ENCODE measurements around the gene DNLZ.
A peak's percentile ranks its signal among the peaks of the same experiment; 100 is the strongest.
"Not testable (repeated sequence)": the region's sequence is repeated elsewhere in the genome, so short reads cannot be mapped to it uniquely, and the experiment has no call there.

The DNLZ gene

GRCh38 chr9:136358016-136358415 lies 5.5 kb downstream of the DNLZ start:
- DNase-seq, result no peak

- DNase-seq, result no peak
Observed at GRCh38 chr9:136357202-136357725, 6.3 kb downstream of the DNLZ start.

- no peak for DNase-seq
Observed at GRCh38 chr9:136355616-136356557, 7.7 kb downstream of the DNLZ start.

- no peak for DNase-seq
Observed at GRCh38 chr9:136354592-136355085, 8.9 kb downstream of the DNLZ start.

GRCh38 chr9:136353757-136354488 lies 9.6 kb downstream of the DNLZ start:
- no peak for DNase-seq

DNA sequence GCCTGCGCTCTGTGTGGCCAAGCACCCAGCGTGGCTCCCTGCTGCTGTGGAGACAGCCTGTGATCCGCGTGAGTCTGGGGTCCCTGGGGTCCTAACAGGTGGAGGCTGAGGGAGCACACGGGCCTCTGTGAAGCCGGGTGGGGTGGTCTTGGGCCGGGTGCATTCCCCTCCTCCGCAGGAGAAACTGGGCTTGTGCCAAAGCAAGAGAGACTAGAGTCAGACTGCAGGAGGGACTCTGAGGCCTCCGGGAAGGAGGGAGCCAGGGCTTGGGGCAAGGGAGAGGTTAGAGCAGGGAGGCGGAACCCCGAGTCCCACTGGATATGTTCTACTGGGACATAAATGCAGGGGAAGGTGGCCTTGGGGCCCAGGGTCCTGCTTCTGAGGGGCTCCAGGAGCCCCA lies 10.5 kb downstream of the DNLZ start:
- no peak for DNase-seq

- peak; percentile 60 for DNase-seq
Observed at GRCh38 chr9:136352682-136353081, 10.9 kb downstream of the DNLZ start.

GRCh38 chr9:136351868-136352267 lies 11.7 kb downstream of the DNLZ start:
- DNase-seq, result not testable (repeated sequence)

- no peak for DNase-seq
Observed at GRCh38 chr9:136351252-136351800, 12.2 kb downstream of the DNLZ start.

GRCh38 chr9:136349546-136349945 lies 14.0 kb downstream of the DNLZ start:
- DNase-seq, result no peak

GRCh38 chr9:136348691-136349090 lies 14.9 kb downstream of the DNLZ start:
- no peak for DNase-seq

DNA sequence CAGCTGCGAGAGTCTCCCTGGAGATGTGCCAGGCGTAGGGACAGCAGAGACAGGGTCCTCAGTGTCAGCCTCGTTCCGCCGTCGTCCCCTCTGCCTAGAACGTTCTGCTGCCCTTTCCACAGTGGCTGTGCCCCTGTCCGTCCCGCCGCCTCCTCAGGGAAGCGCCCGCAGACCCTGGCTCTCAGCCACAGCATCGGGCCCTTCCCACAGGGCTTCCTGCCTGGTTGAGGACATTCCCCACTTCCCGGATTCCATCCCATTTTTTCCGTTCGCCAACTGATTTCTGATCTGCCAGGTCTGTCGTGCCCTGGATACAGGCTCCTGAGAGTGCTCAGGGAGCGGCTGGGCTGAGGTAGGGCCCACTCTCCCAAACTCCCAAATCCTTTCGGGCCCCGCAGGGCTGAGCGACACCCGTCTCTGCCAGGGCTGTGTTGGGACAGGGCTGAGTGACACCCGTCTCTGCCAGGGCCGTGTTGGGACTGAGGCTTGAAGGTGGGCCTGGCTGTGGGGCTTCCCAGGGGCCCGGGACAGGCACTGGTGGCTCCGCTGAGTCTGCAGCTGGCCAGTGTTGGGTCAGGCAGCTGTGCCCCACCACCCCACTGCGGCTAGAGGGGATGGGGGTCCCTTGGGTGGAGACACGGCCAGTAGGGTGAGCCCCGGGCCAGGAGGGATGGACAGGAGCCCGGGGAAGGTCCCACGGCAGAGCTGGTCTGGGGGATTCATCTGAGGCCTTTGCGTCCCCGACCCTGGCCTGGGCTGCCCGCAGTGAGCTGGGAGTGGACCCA lies 15.9 kb downstream of the DNLZ start:
- DNase-seq, result no peak

GRCh38 chr9:136346927-136347465 lies 16.5 kb downstream of the DNLZ start:
- no peak for DNase-seq

DNA sequence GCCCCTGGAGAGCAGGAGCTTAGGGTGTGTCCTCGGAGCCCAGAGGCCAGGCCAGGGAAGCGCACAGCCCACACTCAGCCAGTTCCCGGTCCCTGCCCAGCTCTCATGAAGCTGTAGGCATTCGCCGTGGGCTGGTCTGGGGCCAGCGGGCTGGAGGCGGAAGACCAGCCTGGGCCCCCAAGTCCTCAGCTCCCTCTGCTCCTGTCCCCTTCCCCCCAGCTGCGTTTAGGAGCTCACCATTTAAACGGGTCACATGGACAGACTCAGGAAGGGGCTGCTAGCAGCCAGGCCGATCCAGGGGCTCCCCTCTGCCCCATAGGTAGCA lies 17.4 kb downstream of the DNLZ start:
- no peak for DNase-seq

GRCh38 chr9:136345281-136346156 lies 18.0 kb downstream of the DNLZ start:
- DNase-seq, result no peak

DNA sequence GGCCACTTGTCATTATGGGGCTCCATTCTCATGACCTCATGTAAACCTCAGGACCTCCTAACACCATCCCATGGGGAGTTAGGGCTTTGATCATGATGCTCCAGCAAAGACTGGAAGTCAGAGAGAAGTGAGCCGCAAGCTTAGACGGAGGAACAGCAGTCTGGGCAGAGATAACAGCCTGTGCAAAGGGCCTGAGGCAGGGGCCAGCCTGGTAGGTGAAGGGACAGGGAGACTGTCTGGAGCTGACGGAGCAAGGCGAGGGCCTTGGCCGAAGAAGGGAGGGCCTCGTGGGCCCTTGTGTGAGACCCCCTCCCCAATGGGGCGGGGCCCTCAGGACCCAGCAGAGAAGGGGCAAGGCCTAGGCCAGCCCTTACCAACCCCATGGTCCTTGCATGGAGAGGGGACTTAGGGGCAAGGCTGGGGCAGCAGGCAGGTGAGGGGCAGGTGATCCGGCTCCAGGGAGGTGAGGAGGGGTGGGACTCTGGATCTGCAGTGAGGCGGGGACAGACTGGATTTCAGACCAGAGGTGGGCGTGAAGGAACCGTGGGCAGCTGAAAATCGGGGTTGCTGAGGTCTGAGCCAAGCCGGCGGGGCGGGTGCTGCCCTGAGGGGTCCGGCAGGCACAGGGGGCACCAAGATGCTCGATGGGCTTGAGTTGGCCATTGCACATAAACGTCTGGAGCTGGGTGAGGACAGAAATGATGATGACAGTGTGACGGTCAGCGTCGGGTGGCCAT lies 18.8 kb downstream of the DNLZ start:
- DNase-seq, result no peak

GRCh38 chr9:136343884-136344269 lies 19.7 kb downstream of the DNLZ start:
- DNase-seq, result no peak

- no peak for DNase-seq
Observed at GRCh38 chr9:136343121-136343883, 20.2 kb downstream of the DNLZ start.

- DNase-seq, result peak; percentile 77
Observed at GRCh38 chr9:136342181-136343120, 21.1 kb downstream of the DNLZ start.
